GM12873 (cell line): ENCODE measurements around the gene DCX.

Experiments used
- TF ChIP-seq, protein P1 (sequence below): IDR thresholded peaks from 2 replicates; pipeline ENCODE4 v1.5.1; 2012; ENCODE audit warnings: low read depth, mild to moderate bottlenecking, moderate library complexity, low read length, control low read depth; ENCODE audit not compliant: insufficient read depth; ENCODE audit errors: missing control alignments

The DCX gene

DNA sequence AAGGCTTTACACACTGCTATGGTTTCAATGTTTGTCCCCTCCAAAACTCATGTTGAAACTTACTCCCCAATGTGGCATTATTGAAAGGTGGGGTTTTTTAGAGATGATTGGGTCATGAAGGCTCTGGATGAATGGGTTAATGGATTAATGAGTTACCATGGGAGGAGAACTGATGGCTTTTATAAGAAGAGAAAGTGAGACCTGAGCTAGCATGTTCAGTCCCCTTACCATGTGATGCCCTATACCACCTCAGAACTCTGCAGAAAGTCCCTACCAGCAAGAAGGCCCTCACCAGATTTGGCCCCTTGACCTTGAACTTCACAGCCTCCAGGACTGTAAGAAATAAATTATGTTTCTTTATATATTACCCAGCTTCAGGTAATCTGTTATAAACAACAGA lies 72.8 kb downstream of the DCX start:
- TF ChIP-seq, protein P1, sequence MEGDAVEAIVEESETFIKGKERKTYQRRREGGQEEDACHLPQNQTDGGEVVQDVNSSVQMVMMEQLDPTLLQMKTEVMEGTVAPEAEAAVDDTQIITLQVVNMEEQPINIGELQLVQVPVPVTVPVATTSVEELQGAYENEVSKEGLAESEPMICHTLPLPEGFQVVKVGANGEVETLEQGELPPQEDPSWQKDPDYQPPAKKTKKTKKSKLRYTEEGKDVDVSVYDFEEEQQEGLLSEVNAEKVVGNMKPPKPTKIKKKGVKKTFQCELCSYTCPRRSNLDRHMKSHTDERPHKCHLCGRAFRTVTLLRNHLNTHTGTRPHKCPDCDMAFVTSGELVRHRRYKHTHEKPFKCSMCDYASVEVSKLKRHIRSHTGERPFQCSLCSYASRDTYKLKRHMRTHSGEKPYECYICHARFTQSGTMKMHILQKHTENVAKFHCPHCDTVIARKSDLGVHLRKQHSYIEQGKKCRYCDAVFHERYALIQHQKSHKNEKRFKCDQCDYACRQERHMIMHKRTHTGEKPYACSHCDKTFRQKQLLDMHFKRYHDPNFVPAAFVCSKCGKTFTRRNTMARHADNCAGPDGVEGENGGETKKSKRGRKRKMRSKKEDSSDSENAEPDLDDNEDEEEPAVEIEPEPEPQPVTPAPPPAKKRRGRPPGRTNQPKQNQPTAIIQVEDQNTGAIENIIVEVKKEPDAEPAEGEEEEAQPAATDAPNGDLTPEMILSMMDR, result no peak

DNA sequence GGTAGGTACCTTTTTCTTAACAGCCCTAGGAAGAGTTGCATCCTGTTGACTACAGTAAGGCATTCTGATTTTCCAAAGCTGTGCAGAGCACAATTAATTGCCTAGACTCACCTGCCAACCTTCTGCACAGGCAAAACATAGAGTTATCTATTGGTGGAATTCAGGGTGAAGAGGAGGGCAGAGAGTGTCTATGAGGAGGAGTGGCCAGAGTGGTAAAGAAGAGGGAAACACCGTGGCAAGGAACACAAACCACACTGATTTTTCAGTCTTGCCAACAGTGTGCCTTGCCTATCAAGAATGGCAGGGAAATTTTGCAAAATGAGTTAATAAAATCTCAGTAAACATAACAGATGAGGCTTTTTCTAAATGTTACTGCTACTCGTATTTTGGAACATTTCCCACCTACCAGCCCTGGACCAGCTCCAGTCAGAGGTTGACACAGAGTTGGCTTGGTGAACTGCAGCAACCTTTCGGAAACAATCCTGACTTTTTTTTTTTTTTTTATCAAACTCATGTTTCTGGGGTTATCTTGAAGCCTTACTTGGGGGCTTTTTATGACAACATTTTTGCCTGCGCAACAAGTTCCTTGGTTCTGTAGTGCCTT lies 73.8 kb downstream of the DCX start:
- TF ChIP-seq, protein P1, result no peak

DNA sequence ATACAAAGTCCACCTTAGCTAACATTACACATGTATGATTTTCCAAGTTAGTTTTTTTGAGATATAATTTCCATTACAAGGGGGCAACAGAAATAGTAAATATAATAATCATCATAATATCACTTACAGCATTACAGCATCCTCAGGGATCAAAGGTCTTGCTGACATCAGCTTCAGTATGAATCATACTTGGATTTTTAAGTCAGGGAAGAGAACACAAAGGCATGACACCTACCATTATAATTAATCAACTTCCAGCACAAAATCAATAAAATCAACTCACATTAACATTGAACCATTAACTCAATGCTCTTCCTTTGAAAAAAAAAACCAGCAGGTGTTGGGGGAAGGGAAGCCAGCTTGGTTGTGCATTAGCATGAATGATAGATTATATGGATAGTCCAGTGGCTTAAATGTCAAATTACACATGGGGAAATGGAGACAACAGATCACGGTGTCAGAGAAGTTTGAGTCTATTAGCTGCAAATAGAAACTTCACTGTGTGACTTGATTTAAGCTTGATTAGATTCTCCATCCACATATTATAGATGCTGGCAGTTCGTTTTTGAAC lies 74.8 kb downstream of the DCX start:
- TF ChIP-seq, protein P1, result no peak

DNA sequence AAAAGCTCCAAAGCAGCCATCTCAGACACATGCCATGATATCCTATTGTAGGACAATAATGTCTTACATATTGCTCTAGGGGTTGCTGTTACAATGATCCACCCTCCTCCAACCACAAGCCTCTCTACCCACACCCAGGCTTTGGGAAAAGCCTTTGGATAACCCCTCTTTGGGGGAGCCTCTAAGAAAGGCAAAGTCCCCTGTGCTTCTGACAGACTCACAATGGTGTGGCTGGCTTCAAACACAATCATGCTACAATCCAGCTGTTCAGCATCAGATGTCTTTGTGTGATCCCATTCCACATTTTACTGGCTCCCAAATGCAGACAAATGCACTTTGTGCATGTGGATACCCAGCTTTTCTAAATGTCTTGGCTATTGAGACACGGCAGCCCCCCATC lies 75.9 kb downstream of the DCX start:
- TF ChIP-seq, protein P1, result no peak

- TF ChIP-seq, protein P1, result no peak
Measured at GRCh38 chrX:111329370-111329769, 82.6 kb downstream of the DCX start.

DNA sequence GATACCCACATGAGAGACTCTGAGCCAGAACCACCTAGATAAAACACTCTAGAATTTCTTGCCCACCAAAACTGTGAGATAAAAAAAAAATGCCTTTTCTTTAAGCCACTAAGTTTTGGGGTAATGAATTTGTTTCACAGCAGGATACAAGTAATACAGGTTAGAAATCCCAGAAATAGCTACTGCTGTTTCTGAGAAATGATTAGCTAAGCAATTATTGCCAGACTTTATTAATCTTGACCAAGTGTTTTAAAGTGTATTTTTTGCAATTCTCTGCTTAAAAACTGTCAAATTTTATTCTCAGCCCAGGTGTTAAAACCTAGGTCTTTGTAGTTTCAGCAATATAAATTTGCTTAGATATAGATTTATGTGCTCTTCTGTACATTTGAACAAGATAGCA lies 83.1 kb downstream of the DCX start:
- TF ChIP-seq, protein P1, result no peak

DNA sequence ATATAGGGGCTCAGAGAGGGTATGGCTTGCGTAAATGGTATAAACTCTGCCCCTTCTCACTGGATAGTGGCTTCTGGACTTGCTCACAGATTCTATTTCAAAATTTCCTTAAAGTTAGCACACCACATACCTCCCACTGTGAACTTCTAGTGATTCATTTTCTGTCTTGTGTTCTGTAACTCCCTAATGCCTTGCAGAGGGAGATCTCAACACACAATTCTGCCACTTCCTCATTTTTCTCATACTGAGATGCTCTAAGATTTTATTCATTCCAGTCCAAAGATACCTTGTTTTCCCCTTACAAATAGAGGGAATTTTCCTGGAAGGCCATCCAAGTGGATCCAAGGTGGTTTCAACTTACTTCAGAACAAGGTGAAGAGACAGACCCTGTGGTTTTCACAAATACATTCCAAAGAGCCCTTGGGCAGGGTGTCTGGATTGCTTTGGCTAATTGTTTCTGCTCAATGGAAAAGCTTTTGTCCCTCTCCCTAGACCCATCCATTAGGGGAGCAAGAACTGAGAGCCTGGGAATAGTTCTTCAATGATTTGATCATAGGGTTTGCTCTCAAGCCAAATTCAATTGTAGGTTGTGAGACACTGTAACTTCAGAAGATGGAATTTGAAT lies 89.6 kb downstream of the DCX start:
- TF ChIP-seq, protein P1, result no peak
